ENCODE measurements around the gene CAMK1G. TPM values are rescaled to one million over a fixed set of nuclear protein-coding genes. Genes with fewer than 3 reads are reported as not detected.

CAMK1G gene
- total RNA-seq, 4 donors from 2014 or later: 0.21 to 4.9 TPM; not detected in 2

DNA sequence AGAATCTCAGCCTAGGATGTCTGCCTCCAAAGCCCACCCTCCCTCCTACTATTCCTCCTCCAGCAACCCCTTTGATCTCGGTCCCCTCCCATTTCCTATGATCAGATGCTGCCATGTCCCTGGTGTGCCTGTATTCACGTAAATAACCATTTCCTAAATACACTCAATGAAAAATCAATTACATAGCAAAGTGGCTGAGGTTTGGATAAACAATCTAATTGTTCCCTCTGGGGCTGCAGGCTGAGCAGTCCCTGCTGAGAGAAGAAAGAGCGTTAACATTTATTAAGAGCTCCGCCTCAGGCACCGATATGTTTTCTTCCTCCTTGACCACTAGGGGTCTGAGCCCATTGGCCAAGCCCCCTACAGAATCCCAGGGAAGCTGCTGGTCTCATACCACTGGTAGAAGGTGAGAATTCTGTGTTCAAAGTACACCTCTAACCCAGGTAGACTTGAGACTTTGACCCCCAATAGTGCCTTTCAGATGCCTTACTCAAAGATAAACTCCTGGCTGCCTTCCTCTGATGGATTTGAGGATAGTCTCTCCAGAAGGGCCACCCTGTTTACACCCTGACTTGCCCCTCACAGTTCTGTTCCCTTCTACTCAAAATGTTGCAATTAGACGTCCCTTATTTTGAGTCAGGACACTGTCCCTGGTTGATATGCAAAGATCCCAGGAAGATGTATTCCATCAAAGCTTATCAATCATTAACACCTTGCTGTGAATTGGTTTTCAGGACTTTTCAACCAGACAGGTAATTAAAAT lies 33.9 kb upstream of the CAMK1G start:
- H3K36me3 ChIP-seq: no peaks in the 10 kb centered on the region
- WGBS, 2 donors: 24 to 26% methylated on average over 6 of the region's 6 CpGs
- no peaks in the 10 kb centered on the region for H3K9me3 ChIP-seq
- H3K4me3 ChIP-seq: no peak overlapping the region
- H3K27ac ChIP-seq: no peak overlapping the region
- no peak for TF ChIP-seq CTCF (IDR thresholded peaks at IDR 0.05)
- TF ChIP-seq POLR2A (IDR thresholded peaks at IDR 0.05): no peak
- no peak for TF ChIP-seq EP300 (IDR thresholded peaks at IDR 0.05)
- H3K27me3 ChIP-seq: no peaks in the 10 kb centered on the region
- DNase-seq (ENCODE audit: low spot score in 2 of 2): no peak
- no peaks in the 10 kb centered on the region for H3K4me1 ChIP-seq

- TF ChIP-seq POLR2A (IDR thresholded peaks at IDR 0.05) (no peak), CTCF (IDR thresholded peaks at IDR 0.05) (no peak), EP300 (IDR thresholded peaks at IDR 0.05) (no peak)
- Histone ChIP-seq H3K27me3 (no peaks in the 10 kb centered on the region), H3K36me3 (no peaks in the 10 kb centered on the region), H3K9me3 (no peaks in the 10 kb centered on the region), H3K4me3 (no peak overlapping the region), H3K27ac (no peak overlapping the region), H3K4me1 (no peaks in the 10 kb centered on the region)
- WGBS, 2 donors: 83 to 88% methylated on average over 2 of the region's 2 CpGs
- DNase-seq (ENCODE audit: low spot score in 2 of 2): no peak
Observed at GRCh38 chr1:209550519-209550918, 33.0 kb upstream of the CAMK1G start.

- no peak overlapping the region for H3K4me3 ChIP-seq
- H3K27ac ChIP-seq: no peak overlapping the region
- H3K27me3 ChIP-seq: no peaks in the 10 kb centered on the region
- TF ChIP-seq EP300 (IDR thresholded peaks at IDR 0.05) (no peak), CTCF (IDR thresholded peaks at IDR 0.05) (no peak), POLR2A (IDR thresholded peaks at IDR 0.05) (no peak)
- H3K4me1 ChIP-seq: no peaks in the 10 kb centered on the region
- no peaks in the 10 kb centered on the region for H3K36me3 ChIP-seq
- WGBS, 2 donors: 45 to 50% methylated on average over 5 of the region's 5 CpGs
- H3K9me3 ChIP-seq: no peaks in the 10 kb centered on the region
- no peak for DNase-seq (ENCODE audit: low spot score in 2 of 2)
Observed at GRCh38 chr1:209552406-209553264, 30.9 kb upstream of the CAMK1G start.

GRCh38 chr1:209554761-209555611 lies 28.5 kb upstream of the CAMK1G start:
- Histone ChIP-seq H3K9me3 (no peaks in the 10 kb centered on the region), H3K4me1 (no peaks in the 10 kb centered on the region), H3K36me3 (no peaks in the 10 kb centered on the region), H3K27ac (no peak overlapping the region), H3K4me3 (no peak overlapping the region), H3K27me3 (no peaks in the 10 kb centered on the region)
- TF ChIP-seq POLR2A (IDR thresholded peaks at IDR 0.05) (no peak), CTCF (IDR thresholded peaks at IDR 0.05) (no peak), EP300 (IDR thresholded peaks at IDR 0.05) (no peak)
- no peak for DNase-seq (ENCODE audit: low spot score in 2 of 2)
- WGBS, 2 donors: 95 to 98% methylated on average over 9 of the region's 9 CpGs
